ENCODE measurements around the gene OGFRL1.

OGFRL1 gene

DNA sequence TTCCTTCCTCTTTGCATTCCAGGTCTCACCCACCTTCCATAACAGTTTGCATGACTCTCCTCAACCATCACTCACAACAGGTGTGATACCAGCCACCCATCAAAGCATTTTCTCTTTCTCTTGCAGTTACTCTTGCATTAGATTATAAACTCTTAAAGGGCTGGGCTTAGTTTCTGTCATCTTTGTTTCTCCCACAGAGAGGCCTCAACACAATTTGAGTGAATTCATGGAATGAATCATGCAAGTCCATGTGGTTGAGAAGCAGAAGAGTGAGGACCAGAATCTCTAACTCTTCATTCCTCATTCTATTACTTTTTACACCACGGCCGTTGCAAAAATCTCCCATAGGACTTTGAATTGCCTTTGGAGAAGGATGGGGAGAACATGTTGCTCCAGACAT is 31.4 kb downstream of the OGFRL1 start:
- TF ChIP-seq, protein P1, sequence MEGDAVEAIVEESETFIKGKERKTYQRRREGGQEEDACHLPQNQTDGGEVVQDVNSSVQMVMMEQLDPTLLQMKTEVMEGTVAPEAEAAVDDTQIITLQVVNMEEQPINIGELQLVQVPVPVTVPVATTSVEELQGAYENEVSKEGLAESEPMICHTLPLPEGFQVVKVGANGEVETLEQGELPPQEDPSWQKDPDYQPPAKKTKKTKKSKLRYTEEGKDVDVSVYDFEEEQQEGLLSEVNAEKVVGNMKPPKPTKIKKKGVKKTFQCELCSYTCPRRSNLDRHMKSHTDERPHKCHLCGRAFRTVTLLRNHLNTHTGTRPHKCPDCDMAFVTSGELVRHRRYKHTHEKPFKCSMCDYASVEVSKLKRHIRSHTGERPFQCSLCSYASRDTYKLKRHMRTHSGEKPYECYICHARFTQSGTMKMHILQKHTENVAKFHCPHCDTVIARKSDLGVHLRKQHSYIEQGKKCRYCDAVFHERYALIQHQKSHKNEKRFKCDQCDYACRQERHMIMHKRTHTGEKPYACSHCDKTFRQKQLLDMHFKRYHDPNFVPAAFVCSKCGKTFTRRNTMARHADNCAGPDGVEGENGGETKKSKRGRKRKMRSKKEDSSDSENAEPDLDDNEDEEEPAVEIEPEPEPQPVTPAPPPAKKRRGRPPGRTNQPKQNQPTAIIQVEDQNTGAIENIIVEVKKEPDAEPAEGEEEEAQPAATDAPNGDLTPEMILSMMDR (conservative IDR thresholded peaks at IDR 0.05), result no peak
- no peak for TF ChIP-seq ZFX (IDR thresholded peaks at IDR 0.05)
- H3K27ac ChIP-seq, result no peak overlapping the region

DNA sequence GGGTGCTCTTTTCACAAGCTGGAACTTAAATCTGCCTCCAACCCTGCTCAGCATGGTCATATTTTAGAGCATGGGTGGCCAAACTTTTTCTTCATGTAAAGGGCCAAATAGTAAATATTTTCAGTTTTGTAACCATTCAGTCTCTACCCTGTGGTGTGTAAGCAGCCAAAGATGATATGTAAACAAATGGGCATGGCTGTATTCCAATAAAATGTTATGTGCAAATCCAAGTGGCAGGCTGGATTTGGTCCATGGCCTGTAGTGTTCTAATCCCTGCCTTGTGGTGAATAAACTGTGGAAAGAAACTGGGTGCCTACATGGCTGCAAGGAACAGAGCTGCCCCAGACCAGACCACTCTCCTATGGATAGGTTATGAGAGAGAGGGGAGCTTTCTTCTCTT is 32.7 kb downstream of the OGFRL1 start:
- TF ChIP-seq ZFX (IDR thresholded peaks at IDR 0.05), result no peak
- TF ChIP-seq, protein P1 (conservative IDR thresholded peaks at IDR 0.05), result no peak
- no peak overlapping the region for H3K27ac ChIP-seq

DNA sequence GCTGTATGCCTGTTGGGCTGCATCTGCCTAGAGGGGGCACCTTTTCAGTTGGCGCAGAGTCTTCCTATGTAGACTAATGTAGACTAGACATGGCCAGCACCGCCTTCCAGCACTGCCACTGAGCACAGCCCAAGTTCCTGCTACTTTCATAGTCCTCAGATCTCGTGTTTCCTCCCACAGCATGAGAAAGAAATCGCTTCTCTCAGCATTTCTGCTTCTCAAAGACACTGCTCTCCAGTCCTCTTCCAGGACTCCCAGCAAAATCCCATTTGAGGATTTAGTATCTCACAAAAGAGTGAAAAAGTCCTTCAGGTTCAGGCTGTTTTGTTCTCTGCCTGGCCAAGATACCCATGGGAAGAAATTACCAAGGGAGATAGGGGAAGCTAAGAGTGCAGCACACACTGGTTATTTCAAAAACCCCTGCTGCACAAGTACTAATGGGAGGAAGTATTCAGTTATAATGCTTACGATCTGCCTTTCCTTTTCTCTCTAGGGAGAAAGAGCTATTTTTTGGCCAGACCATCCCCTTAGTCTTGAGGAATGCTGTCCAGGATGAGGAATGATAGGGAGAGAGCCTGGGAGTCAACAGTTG is 35.7 kb downstream of the OGFRL1 start:
- H3K27ac ChIP-seq, result no peak overlapping the region
- TF ChIP-seq, protein P1 (conservative IDR thresholded peaks at IDR 0.05), result no peak
- TF ChIP-seq ZFX (IDR thresholded peaks at IDR 0.05), result no peak

DNA sequence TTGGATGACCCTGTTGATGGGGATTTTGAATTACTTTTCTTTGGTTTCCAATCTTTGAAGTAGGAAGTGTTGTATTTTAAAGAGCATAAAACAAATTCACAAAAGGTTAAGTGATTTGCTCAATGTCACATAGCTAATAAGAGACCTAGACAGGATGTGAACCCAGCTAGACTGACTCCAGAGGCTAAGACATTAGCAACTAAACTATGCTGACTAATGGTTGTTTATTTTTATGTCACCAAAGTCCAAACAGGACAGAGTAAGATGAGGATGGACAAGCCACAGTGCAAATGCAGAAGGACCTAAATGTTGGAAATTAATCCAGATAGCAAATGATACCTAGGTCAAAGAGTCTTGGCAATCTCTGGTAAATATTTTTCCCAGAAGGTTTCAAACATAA is 38.0 kb downstream of the OGFRL1 start:
- H3K27ac ChIP-seq, result no peak overlapping the region
- TF ChIP-seq, protein P1 (conservative IDR thresholded peaks at IDR 0.05), result no peak
- TF ChIP-seq ZFX (IDR thresholded peaks at IDR 0.05), result no peak

DNA sequence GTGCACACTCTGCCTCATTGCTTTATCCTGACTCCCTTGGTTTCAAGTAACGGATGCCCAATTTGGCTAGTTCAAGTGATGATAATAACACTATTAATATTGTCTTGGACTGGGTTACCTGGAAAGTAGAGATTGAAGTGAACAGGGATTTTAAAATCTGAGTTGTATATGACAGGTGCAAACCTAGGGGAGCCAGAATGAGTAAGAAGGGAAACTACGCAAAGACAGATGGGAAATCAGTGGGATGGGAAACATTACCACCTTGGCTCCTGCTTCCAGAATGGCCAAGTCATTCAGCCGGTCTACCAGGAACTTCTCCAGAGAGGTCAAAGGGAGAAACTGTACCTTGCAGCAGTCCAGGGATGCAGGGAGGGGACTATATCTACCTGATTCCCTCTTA is 41.9 kb downstream of the OGFRL1 start:
- H3K27ac ChIP-seq, result no peak overlapping the region
- TF ChIP-seq, protein P1 (conservative IDR thresholded peaks at IDR 0.05), result no peak
- TF ChIP-seq ZFX (IDR thresholded peaks at IDR 0.05), result no peak

DNA sequence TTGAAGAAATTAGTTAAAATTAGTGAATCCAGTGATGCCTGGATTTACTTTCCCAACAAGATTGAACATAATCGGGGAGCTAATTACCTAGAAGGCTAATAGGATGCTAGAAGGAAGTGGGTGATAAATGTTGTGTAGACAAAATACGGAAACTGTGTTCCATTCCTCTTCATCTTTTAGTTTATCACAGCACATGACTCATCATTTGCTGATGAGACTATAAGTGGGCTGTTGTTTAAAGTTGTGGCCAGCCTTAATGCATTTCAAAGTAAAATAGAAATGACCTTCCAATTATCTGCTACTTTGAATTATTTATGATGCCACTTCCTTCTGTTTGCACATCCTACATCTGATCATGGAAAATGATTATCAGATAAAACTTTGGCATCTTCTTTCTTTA is 43.4 kb downstream of the OGFRL1 start:
- no peak for TF ChIP-seq ZFX (IDR thresholded peaks at IDR 0.05)
- TF ChIP-seq, protein P1 (conservative IDR thresholded peaks at IDR 0.05), result no peak
- no peak overlapping the region for H3K27ac ChIP-seq

DNA sequence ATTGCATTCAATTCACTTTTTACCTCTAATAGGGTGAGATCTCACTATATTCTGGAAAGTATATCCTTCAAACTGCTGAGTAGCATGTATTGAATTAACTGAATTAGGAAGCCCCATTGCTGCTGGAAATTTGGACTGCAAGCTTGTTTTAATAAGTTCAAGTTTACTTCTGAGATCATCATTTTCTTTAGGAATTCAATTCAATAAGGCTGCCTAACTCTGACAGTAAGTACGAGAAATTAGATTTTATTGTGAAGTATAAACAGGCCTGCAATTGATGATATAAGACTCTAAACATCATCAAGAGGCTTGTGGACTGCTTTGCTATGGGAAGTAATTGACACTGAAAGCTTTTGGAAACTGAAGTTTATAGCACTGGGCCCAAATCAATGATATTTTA is 44.4 kb downstream of the OGFRL1 start:
- no peak for TF ChIP-seq ZFX (IDR thresholded peaks at IDR 0.05)
- TF ChIP-seq, protein P1 (conservative IDR thresholded peaks at IDR 0.05), result no peak
- H3K27ac ChIP-seq, result no peak overlapping the region

All from C4-2B (cell line).